Activated naive CD4-positive, alpha-beta T cell treated with anti-CD3 and anti-CD28 coated beads, Interleukin-2, amount 50 U/mL, for 72 hours (primary cell): ENCODE results near the gene FUZ. TPM values are rescaled to one million over a fixed set of nuclear protein-coding genes. Genes with fewer than 3 reads are reported as not detected.
A peak's percentile ranks its signal among the peaks of the same experiment; 100 is the strongest.

Source experiments
- ATAC-seq, 2 donors: fragments of 150-1000 bp; cut with Tn5 transposase; 2 replicates each; pipeline ENCODE4 v1.10.0; 2021; ENCODE audit warnings: mild to moderate bottlenecking in 2 of 2, moderate library complexity in 2 of 2
- DNase-seq, 2 donors: peaks; one replicate each; pipeline ENCODE4 v3.0.0; 2021 to 2022; ENCODE audit warnings: low spot score in 2 of 2
- H3K27ac Mint-ChIP-seq, 2 donors: one replicate each; pipeline ENCODE4 v1.8.0; 2022; ENCODE audit warnings: mild to moderate bottlenecking in 2 of 2, mixed read lengths in 2 of 2
- H3K36me3 Mint-ChIP-seq, 2 donors: one replicate each; pipeline ENCODE4 v1.8.0; 2022; ENCODE audit warnings: mixed read lengths in 2 of 2
- H3K9me3 Mint-ChIP-seq, 2 donors: one replicate each; pipeline ENCODE4 v1.8.0; 2022; ENCODE audit warnings: mixed read lengths in 2 of 2
- total RNA-seq, 2 donors: library from RNA; stranded (reverse); gene quantifications; one replicate each; pipeline ENCODE4 v1.2.3, GENCODE V29; 2022

Gene FUZ, protein sequence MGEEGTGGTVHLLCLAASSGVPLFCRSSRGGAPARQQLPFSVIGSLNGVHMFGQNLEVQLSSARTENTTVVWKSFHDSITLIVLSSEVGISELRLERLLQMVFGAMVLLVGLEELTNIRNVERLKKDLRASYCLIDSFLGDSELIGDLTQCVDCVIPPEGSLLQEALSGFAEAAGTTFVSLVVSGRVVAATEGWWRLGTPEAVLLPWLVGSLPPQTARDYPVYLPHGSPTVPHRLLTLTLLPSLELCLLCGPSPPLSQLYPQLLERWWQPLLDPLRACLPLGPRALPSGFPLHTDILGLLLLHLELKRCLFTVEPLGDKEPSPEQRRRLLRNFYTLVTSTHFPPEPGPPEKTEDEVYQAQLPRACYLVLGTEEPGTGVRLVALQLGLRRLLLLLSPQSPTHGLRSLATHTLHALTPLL
- total RNA-seq, result 10 to 100 TPM; 14.8 to 24.8 TPM

DNA sequence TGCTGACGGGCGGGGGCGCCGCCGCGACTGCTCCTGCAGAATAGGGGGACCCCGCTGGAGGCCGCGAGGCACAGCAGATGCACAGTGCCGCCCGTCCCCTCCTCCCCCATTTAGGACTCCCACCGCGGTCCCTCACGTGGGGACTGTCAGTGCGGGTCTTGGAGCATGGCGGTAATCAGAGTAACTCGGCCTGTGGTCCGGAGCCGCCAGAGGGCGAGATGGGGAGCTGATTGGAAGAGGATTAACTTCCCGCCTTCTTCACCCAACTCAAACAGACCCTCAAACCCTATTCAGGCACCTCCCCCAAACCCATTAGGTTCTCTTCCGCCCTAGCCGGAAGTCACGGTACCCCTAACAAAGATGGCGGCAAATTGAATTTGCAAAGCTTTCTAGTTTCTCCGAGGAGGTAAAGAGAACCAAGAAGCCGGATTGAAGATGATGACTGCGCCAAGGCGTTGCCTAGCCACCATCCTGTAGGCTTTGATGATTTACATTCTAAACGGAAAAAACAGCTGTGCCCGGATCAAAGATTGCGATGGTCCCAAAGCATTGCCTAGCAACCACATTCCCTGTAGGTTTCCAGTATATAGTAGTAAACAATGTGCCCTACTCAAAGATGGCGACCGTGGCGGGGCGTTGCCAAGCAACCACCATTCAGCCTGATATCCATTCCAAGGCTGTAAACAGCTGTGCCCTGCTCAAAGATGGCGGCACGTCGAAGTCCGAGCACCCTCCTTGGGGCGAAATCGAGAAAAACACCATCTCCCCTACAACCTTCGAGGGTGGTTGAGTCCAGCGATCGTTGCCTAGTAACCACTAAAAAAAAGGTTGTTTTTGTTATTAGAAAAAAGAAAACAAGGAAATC, at the start of gene FUZ:
Gene FUZ (minus strand): TSS at position 296 of the 865 bp plus-strand sequence. CDS start 186 bp downstream, at position 110.
- Mint-ChIP-seq H3K9me3 (no peaks in the 10 kb centered on the region), H3K36me3 (peaks cover 1 to 8% of the 10 kb centered on the region in 2 donors), H3K27ac (peak within 1 kb of the TSS; percentile 96 to 97)
- ATAC-seq, result peak; percentile 74 to 77
- DNase-seq, result peak; percentile 86 to 91

DNA sequence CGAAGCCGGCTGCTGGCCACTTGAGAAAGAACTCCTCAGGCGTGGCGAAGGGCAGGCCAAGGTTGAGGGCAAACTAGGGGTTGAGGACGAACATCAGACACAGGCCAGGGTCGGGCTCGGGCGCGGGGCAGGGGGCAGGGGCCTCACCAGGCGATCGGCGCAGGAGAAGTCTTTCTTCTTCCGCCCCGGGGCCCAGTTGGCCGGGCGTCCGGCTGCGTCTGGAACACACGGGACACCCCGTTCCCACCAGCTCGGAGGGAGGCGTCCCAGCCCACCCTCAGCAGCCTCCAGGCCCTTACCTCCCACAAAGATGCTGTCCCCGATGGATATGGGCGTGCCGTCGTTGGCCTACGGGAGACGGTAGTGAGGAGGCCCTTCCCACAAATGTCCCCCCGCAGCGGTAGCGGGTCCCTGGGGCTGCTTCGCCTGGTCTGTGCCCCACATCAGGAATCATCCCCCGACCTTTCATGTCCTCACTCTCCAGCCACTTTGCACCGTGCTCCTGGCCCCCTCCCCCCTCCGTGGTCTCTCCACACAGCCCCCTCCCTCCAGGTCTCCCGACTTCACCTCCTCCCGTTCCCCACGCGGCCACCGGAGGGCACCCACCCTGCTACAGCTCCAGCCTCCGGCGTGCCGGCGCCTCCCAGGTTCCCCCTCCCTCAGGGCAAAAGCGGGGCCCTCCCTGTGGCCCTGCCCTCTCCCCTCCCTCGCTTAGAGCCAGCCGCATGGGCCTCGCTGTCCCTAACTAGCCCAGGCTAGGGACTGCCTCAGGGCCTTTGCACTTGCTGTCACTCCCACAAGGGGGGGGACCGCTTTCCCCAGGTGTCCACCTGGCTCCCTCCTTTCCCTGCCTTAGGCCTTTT, 49.5 kb upstream of the FUZ start:
- ATAC-seq (no peak), DNase-seq (no peak)
- peaks cover 21 to 25% of the 10 kb centered on the region in 2 donors for H3K36me3 Mint-ChIP-seq
- H3K27ac Mint-ChIP-seq, result no peak overlapping the region
- H3K9me3 Mint-ChIP-seq, result no peaks in the 10 kb centered on the region

DNA sequence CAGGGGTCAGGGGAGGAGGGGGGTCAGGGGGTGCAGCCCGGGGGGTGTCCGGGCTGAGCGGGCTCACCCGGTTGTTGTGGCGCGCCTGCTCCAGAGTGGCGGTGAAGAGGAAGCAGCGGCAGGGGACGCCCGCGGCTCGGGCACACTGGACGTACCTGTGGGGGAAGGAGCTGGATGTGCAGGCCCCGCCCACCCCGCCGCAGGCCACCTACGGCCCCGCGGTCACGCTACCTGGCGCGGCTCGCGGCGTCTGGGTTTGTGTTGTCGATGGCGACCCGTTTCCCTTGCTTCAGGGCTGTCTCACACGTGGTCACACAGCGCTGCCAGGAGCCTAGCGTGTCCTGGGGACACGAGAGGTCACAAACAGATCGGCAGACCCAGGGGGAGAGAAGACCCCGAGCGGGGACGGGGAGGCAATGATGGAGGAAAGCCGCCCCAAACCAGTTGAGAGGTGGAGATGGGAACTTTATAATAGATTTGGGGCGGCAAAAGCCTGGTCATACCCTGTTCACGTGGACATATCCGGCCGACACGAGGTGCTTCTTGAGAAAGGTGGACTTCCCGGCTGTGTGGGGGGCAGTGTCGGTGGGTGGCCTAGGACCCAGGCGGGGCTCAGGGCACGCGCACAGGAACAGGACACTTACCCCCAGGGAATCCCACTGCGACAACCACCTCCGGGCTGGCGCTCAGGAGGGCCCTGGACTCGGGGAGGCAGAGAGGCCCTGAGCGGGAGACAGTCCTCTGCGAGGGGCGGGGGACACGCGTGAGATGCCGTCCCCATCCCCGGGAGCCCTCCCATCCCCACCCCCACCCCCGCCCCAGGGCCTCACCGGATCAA, 48.7 kb upstream of the FUZ start:
- peaks cover 18 to 22% of the 10 kb centered on the region in 2 donors for H3K36me3 Mint-ChIP-seq
- DNase-seq, result peak in 1 of 2 donors; percentile 57
- ATAC-seq, result no peak
- no peak overlapping the region for H3K27ac Mint-ChIP-seq
- H3K9me3 Mint-ChIP-seq, result no peaks in the 10 kb centered on the region

DNA sequence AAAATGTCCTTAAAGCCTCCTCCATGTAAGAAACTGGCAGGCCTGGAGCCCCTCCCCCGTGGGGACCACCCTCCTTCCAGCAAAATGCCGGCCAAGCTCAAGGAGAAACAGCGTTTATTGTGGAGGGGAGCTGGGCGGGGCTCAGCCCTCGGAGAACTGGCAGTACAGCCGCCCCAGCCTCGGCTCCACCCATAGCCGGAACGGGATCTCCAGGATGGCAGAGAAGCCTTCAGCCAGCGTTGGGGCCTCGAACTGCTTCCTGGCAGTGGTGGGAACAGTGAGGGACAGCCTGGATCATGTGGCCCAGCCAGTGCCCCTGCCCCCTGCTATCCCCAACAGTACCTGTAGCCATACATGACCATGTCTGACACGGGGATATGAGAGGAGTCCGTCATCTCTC, 48.0 kb upstream of the FUZ start:
- Mint-ChIP-seq H3K27ac (peak overlapping the region in 1 of 2 donors; percentile 44), H3K9me3 (no peaks in the 10 kb centered on the region), H3K36me3 (peaks cover 12 to 15% of the 10 kb centered on the region in 2 donors)
- DNase-seq (peak in 1 of 2 donors; percentile 53), ATAC-seq (no peak)

DNA sequence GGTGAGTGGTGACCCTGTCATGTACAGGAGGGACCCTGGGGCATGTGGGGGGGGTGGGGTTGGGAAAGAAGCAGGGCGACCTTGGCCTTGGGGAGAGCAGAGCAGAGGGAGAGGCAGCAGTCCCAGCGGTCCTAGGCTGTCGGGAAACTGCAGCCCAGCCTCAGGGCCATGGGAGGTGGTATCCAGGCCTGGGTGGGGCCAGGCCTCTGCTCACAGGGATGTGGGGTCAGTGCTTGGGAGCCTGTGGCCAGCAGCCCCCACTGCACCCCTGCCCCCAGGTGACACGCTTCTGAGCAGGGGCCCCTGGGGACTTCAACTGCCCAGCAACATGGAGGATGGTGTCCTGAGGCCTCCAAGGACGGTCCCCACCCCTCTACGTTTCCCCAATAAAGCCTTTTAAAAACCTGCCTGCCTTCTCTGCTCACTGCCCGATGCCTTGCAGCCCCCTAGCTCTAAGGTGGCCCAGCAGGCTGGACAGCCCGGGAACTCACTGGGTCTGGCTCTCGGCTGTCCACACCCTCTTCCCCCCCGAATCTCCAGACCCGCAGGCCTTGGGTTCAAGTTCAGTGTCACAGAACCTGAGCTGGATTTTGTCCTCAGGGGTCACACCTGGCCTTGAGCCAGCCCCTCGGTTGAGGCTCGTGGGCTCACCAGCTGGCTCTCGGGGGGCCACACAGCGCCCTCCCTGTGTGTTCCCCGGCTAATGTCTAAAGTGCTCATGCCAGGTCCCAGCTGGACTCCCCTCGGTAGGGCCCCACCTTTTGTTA, 47.4 kb upstream of the FUZ start:
- Mint-ChIP-seq H3K36me3 (peaks cover 9 to 10% of the 10 kb centered on the region in 2 donors), H3K27ac (peak overlapping the region; percentile 44 to 77)

DNA sequence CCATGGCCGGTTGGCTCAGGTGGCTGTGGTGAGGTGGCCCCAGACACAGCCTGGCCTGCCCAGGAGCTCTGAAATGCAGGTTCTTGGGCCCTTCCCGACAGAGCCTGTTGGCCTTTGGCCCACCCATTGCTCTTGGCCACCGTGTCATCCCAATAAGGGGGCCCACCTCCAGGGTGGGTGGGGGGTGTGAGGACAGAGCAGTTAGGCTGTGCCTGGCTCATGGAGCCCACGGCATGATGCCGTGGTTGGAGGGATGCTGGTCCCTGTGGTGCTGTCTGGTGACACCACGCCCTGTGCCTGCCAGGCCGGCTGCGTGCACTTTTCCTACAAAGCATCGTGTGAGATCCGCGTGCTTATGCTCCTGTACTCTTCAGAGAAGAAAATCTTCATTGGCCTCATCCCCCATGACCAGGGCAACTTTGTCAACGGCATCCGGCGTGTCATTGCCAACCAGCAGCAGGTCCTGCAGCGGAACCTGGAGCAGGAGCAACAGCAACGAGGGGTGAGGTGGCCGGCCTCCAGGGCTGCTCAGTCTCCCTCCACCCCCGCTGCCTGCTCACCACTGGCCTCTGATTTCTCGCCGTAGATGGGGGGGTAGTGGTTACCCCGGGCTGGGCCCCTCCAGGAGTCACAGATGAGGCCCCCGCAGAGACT, 46.7 kb upstream of the FUZ start:
- Mint-ChIP-seq H3K36me3 (peaks cover 4 to 5% of the 10 kb centered on the region in 2 donors), H3K27ac (peak overlapping the region in 1 of 2 donors; percentile 79), H3K9me3 (no peaks in the 10 kb centered on the region)
- ATAC-seq, result no peak
- DNase-seq, result peak in 1 of 2 donors; percentile 55

More for the DNA sequence above, 47.4 kb upstream of the FUZ start:
- H3K9me3 Mint-ChIP-seq, result no peaks in the 10 kb centered on the region
- ATAC-seq, result no peak
- peak in 1 of 2 donors; percentile 53 for DNase-seq

DNA sequence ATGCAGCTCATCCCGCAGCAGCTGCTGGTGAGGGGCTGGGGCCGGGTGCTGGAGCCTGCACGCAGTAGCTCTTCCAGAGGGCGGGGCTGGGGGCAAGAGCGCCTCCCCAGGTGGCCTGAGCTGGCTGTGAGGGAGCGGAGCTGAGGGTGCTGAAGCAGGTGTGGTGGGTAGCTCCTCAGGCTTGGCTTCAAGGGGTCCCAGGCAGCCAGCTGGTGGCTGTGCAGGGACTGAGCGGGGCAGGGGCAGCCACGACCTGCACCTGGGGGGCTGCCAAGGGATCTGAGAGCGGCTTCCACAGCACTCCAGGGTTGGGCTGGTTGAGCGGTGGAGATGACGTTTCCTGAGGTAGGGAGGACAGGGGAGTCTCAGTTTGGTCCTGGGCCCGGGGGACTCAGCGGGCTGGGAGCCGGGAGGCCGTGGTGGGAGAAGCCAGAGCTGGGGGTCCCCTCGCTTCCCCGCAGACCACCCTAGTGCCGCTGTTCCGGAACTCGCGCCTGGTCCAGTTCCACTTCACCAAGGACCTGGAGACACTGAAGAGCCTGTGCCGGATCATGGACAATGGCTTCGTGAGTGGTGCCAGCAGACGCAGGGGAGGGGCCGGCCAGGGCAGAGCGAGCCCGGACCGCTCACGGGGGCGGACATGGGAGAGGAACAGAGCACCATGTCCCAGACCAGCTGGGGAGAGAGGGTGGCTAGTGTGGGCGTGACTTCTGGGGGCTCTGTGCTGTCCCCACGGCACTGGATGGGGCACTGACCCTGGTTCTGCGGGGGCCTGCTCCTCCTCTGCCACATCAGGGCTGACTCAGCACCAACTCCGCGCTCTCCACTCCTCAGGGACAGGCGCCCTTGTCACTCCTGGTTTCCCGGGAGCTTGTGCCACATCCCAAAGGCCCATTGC, 45.2 kb upstream of the FUZ start:
- no peaks in the 10 kb centered on the region for H3K9me3 Mint-ChIP-seq
- DNase-seq (no peak), ATAC-seq (no peak)
- H3K36me3 Mint-ChIP-seq, result no peaks in the 10 kb centered on the region
- H3K27ac Mint-ChIP-seq, result peak overlapping the region; percentile 20 to 79

DNA sequence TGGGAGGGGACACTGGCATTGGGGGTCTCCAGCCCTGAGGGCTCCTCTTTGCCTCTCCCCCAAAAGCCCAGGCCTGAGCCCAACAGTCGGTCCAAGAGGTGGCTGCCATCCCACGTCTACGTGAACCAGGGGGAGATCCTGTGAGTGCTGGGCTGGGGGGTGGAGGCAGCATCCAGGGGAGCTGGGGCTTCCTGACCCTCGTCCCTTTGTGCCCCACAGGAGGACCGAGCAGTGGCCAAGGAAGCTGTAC, 44.7 kb upstream of the FUZ start:
- DNase-seq, result no peak
- H3K27ac Mint-ChIP-seq, result peak overlapping the region in 1 of 2 donors; percentile 79
- H3K9me3 Mint-ChIP-seq, result no peaks in the 10 kb centered on the region
- peaks cover 0 to under 1% of the 10 kb centered on the region in 2 donors for H3K36me3 Mint-ChIP-seq
- ATAC-seq, result no peak

DNA sequence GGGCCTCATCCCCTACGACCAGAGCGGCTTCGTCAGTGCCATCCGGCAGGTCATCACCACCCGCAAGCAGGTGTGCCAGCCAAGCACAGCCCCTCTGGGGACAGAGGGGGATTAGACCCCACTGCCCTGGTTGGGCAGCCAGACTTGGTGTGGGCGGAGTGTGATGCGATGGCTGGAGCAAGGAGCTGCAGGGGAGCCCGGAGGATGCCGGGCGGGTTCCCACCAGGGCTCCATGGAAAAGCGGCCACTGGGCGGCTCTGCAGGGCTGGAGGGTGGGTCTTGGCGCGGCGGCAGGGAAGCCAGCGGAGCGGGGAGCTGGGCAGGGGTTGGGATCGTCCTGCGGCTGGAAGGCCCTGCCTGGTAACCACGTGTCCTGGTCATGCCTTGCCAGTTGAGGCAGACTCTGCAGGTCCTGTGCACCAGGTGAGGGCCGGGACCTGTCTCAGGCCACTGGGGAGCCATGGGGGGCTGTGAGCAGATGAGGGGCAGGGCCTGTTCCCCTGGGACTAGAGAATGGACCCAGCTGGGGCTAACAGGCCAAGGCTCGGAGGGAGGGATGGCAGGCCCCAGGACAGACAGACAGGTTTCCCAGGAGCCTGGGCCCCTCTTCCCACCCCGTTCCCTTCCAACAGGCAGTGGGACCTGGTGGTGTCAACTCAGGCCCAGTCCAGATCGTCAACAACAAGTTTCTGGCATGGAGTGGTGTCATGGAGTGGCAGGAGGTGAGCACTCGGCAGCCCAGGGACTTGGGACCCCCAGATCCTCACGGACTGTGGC, 44.2 kb upstream of the FUZ start:
- peaks cover 0 to 5% of the 10 kb centered on the region in 2 donors for H3K36me3 Mint-ChIP-seq
- H3K9me3 Mint-ChIP-seq, result no peaks in the 10 kb centered on the region
- ATAC-seq (no peak), DNase-seq (no peak)
- peak overlapping the region in 1 of 2 donors; percentile 79 for H3K27ac Mint-ChIP-seq

DNA sequence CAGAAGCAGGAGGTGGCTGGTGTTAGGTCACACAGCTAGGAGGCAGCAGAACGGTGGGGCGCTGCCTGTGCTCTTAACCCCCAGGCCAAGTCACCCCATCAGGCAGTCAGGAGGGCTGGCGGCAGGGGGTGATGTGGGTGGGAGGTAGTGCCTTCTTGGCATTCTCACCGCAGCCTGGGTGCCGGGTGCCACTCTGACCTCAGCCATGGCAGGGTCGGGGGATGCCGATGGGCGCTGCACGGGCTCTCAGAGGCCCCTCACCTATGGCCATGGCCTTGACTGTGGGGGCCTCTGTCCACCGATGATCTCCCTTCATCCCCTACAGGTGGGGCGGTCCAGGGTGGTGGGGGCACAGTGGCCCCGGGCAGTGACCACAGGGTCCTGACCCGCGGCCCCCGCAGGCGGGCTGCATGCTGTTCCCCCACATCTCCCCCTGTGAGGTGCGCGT, 43.5 kb upstream of the FUZ start:
- peak overlapping the region in 1 of 2 donors; percentile 79 for H3K27ac Mint-ChIP-seq
- peaks cover 0 to 10% of the 10 kb centered on the region in 2 donors for H3K36me3 Mint-ChIP-seq
- no peak for ATAC-seq
- DNase-seq, result no peak
- H3K9me3 Mint-ChIP-seq, result no peaks in the 10 kb centered on the region

DNA sequence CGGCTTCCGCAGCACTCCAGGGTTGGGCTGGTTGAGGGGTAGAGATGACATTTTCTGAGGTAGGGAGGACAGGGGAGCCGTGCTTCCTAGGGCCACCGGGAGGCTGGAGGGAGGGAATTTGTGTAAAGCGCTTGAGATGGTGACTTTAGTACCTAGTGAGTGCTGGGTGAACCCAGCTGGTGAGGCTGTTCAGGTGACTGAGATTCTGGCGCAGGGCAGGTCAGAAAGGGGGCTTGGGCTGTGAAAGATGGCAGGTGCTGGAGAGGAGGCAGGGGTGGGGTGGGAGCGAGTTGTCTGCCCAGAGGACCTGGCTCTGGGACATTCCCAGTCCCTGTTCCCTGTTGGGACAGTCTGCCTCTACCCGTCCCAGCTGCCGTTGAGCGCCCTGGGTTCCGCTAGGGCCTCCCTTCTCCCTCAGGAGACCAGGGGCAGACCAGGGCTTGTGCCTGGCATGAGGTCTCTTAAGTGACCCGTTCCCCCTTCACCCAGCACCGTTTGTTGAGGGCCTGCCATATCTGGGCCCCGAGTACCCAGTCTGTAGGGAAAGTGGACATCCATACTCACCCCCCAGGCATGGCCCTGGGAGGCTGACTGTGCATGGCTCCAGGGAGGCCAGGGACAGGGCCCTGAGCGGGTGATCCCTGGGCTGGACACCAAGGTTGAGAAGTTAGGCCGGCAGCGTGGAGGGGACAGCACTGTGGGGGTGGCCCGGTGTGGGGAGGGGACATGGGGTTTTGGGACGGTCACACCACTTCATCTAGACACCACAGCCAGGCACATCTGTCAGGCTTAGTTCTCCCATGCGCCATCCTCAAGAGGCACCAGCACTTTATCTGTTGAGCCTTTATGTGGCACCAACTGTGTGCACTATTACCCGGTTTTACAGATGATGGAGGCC, 42.8 kb upstream of the FUZ start:
- Mint-ChIP-seq H3K36me3 (peaks cover 0 to 10% of the 10 kb centered on the region in 2 donors), H3K27ac (peak overlapping the region; percentile 77 to 89), H3K9me3 (no peaks in the 10 kb centered on the region)
- DNase-seq (no peak), ATAC-seq (peak in 1 of 2 donors; percentile 4)

DNA sequence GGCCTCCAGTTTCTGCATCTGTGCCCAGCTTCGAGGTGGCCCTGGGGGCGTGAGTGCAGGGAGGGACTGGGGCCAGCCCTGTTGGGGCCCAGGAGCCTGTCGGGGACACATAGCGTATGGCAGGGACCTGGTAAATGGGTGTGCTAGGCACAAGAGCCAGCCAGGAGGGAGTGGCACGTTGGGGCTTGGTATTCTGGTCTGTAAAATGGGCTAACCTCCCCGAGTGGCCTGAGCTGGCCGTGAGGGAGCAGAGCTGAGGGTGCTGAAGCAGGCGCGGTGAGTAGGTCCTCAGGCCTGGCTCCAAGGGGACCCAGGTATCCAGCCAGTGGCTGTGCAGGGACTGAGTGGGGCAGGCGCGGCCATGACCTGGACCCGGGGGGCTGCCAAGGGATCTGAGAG, 42.2 kb upstream of the FUZ start:
- no peak for DNase-seq
- Mint-ChIP-seq H3K36me3 (peaks cover under 1 to 12% of the 10 kb centered on the region in 2 donors), H3K9me3 (no peaks in the 10 kb centered on the region), H3K27ac (peak overlapping the region; percentile 77 to 89)
- no peak for ATAC-seq
